Right lobe of liver (tissue), 6 donors: ENCODE data around the gene PPFIBP2. TPM values are rescaled to one million over a fixed set of nuclear protein-coding genes. Genes with fewer than 3 reads are reported as not detected.

Experiments used
- ATAC-seq, 4 donors: fragments of 200-7000 bp; cut with Tn5 transposase; one replicate each; pipeline ENCODE4 v1.9.1; 2020; ENCODE audit warnings: mild to moderate bottlenecking in 4 of 4, moderate library complexity in 4 of 4
- DNase-seq, 3 donors: peaks; one replicate each; pipeline ENCODE4 v3.0.0-alpha.2; 2020
- H3K27ac ChIP-seq, 3 donors: fragments of 200-600 bp; one replicate each; pipeline ENCODE4 v1.8.0; 2022
- H3K27me3 ChIP-seq, 2 donors: fragments of 200-600 bp; one replicate each; pipeline ENCODE4 v1.8.0; 2022
- H3K36me3 ChIP-seq, 4 donors: fragments of 200-600 bp; sonication (generic) in 1 of 4; one replicate each; pipeline versions ENCODE4 v1.5.1 to v1.8.0; 2017 to 2022; ENCODE audit warnings: control low read depth in 1 of 4
- H3K4me1 ChIP-seq, 4 donors: fragments of 200-600 bp; sonication (generic) in 1 of 4; one replicate each; pipeline versions ENCODE4 v1.5.1 to v1.8.0; 2017 to 2022; ENCODE audit warnings: control low read depth in 1 of 4
- H3K4me3 ChIP-seq, 3 donors: fragments of 200-600 bp; one replicate each; pipeline ENCODE4 v1.8.0; 2022
- H3K9me3 ChIP-seq, 4 donors: fragments of 200-600 bp; sonication (generic) in 1 of 4; one replicate each; pipeline versions ENCODE4 v1.5.1 to v1.8.0; 2017 to 2022; ENCODE audit warnings: control low read depth in 1 of 4
- CTCF ChIP-seq, 4 donors: fragments of 200-600 bp in 3 of 4; fragments of 450-650 bp in 1 of 4; IDR thresholded peaks; one replicate each; pipeline versions ENCODE4 v1.5.1 to v1.8.0; 2016 to 2022; ENCODE audit warnings: antibody characterized with exemption in 4 of 4, mild to moderate bottlenecking in 2 of 4
- POLR2A ChIP-seq: fragments of 450-650 bp; IDR thresholded peaks from one replicate; pipeline ENCODE4 v1.6.1; 2017; ENCODE audit warnings: antibody characterized with exemption, mild to moderate bottlenecking
- WGBS: methylation state at CpG from one replicate; pipeline ENCODE4 v1.1.6; 2018; ENCODE audit warnings: low coverage, low lambda C conversion rate; ENCODE audit not compliant: insufficient coverage; ENCODE audit errors: missing lambda C conversion rate; 5-methylcytosine and 5-hydroxymethylcytosine counted together
- intact Hi-C, 2 donors: fragments of 100-400 bp; cut with DNase I; formaldehyde crosslinking; loops; one replicate each; pipeline versions ENCODE4 v1.11.2 to v1.14.1; 2022
- total RNA-seq, 6 experiments: library from RNA; depleted of rRNA in 2 of 6; stranded (reverse); fragments of >200 nt in 2 of 6; fragmentation: NEBNext Ultra II Directional in 3 of 6; extraction: Animal tissue kit (Norgen Biotek cat#: 25700) in 3 of 6; gene quantifications; one replicate each; pipeline versions ENCODE4 v1.1.0 to v1.2.4, GENCODE V29; 2016 to 2023
- donor health status: DM: no; HTN: yes; CAD: no.
- donor health status: DM: no; HTN: no; CAD: no.
- donor health status: DM: no; HTN: no; CAD: no.
- donor health status: DM: no; HTN: yes; CAD: no.
- donor health status: DM: no; HTN: yes; CAD: no.

PPFIBP2 gene
- total RNA-seq, 6 experiments from 2014 or later = 25.5 to 69.3 (median 46.6) TPM

- 48% methylated on average over 4 of the region's 4 CpGs for WGBS
- no peaks in the 10 kb centered on the region for H3K9me3 ChIP-seq
- no peak overlapping the region for H3K4me3 ChIP-seq
- TF ChIP-seq CTCF (IDR thresholded peaks at IDR 0.05) (no peak), POLR2A (peak; percentile 71)
- ATAC-seq (peak; percentile 84 to 94 (median 89)), DNase-seq (peak; percentile 76 to 92 (median 88))
- intact Hi-C loops = no loop called here
- H3K27ac ChIP-seq = peak overlapping the region; percentile 73 to 91 (median 82)
- H3K36me3 ChIP-seq = no peaks in the 10 kb centered on the region
- peaks cover 0 to 61% (median 23%) of the 10 kb centered on the region in 4 donors for H3K4me1 ChIP-seq
- H3K27me3 ChIP-seq = no peaks in the 10 kb centered on the region
These were observed 11.6 kb downstream of the PPFIBP2 start for GRCh38 chr11:7525424-7525823.

GRCh38 chr11:7527029-7527428 is 13.2 kb downstream of the PPFIBP2 start:
- peaks cover 0 to 57% (median 25%) of the 10 kb centered on the region in 4 donors for H3K4me1 ChIP-seq
- no peak for TF ChIP-seq CTCF (IDR thresholded peaks at IDR 0.05)
- TF ChIP-seq POLR2A = no peak
- no peaks in the 10 kb centered on the region for H3K9me3 ChIP-seq
- intact Hi-C loops = no loop called here
- DNase-seq (no peak), ATAC-seq (no peak)
- H3K36me3 ChIP-seq = no peaks in the 10 kb centered on the region
- H3K27ac ChIP-seq = peak overlapping the region in 1 of 3 donors; percentile 5
- no peak overlapping the region for H3K4me3 ChIP-seq
- H3K27me3 ChIP-seq = no peaks in the 10 kb centered on the region
- 60% methylated on average over 1 of the region's 1 CpG for WGBS

- Histone ChIP-seq H3K9me3 (no peaks in the 10 kb centered on the region), H3K4me3 (no peak overlapping the region), H3K4me1 (peaks cover 0 to 60% (median 27%) of the 10 kb centered on the region in 4 donors), H3K27me3 (no peaks in the 10 kb centered on the region), H3K27ac (no peak overlapping the region), H3K36me3 (no peaks in the 10 kb centered on the region)
- intact Hi-C loops = no loop called here
- WGBS = no CpG with 5 or more reads among the region's 4 CpGs
- no peak for TF ChIP-seq POLR2A
- DNase-seq (no peak), ATAC-seq (no peak)
These were observed 14.8 kb downstream of the PPFIBP2 start for GRCh38 chr11:7528514-7529049.

- Histone ChIP-seq H3K27me3 (no peaks in the 10 kb centered on the region), H3K4me1 (peaks cover 0 to 49% (median 21%) of the 10 kb centered on the region in 4 donors), H3K36me3 (no peaks in the 10 kb centered on the region), H3K9me3 (no peaks in the 10 kb centered on the region), H3K27ac (no peak overlapping the region), H3K4me3 (no peak overlapping the region)
- WGBS = 27% methylated on average over 1 of the region's 1 CpG
- ATAC-seq (no peak), DNase-seq (no peak)
- TF ChIP-seq CTCF (IDR thresholded peaks at IDR 0.05) (no peak), POLR2A (no peak)
- intact Hi-C loops = no loop called here
These were observed 16.3 kb downstream of the PPFIBP2 start for GRCh38 chr11:7530013-7530640.

- Histone ChIP-seq H3K4me3 (no peak overlapping the region), H3K36me3 (no peaks in the 10 kb centered on the region), H3K9me3 (no peaks in the 10 kb centered on the region), H3K4me1 (peaks cover 0 to 47% (median 17%) of the 10 kb centered on the region in 4 donors), H3K27me3 (no peaks in the 10 kb centered on the region), H3K27ac (no peak overlapping the region)
- ATAC-seq (peak in 3 of 4 donors; percentile 39 to 56 (median 43)), DNase-seq (no peak)
- TF ChIP-seq POLR2A (no peak), CTCF (IDR thresholded peaks at IDR 0.05) (no peak)
- intact Hi-C loops = no loop called here
These were observed 17.2 kb downstream of the PPFIBP2 start for GRCh38 chr11:7531011-7531410.
